Left lobe of liver (tissue), 2 donors: ENCODE data around the gene CDC6. TPM values are rescaled to one million over a fixed set of nuclear protein-coding genes. Genes with fewer than 3 reads are reported as not detected.

ENCODE experiments used
- ATAC-seq: fragments of 200-7000 bp; cut with Tn5 transposase; one replicate; pipeline ENCODE4 v1.9.1; 2020; ENCODE audit warnings: mild to moderate bottlenecking, moderate library complexity
- DNase-seq: peaks from one replicate; pipeline ENCODE4 v3.0.0-alpha.2; 2020; ENCODE audit warnings: low spot score
- total RNA-seq: library from RNA; stranded (reverse); gene quantifications from one replicate; pipeline ENCODE4 v1.2.1, GENCODE V29; 2021
- donor health status: DM: no; HTN: no; CAD: no; lungs with moderate emphysema.
- donor health status: DM: no; HTN: yes; CAD: no.

CDC6 gene
- total RNA-seq, 1 donor from 2014 or later: 1.5 TPM

DNA sequence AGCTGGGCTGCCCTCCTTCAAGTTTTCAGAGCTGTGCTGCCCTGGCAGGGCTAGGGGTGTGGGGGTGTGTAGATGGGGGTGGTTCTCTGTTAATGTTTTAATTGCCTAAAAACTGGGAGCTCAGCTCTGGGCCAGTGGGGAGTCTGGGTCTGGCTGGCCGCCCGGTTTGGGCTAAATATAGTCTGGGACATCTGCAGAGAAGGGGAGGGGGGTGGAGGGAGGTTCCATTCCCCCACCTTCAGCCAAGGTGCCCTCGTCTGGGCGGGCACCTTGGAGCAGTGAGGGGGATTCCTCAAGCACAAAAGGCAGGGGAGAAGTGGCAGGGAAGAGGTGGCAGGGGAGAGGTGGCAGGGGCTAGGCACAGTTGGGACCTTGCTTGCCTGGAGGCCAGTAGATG, 34.3 kb downstream of the CDC6 start:
- ATAC-seq: no peak
- DNase-seq: no peak

DNA sequence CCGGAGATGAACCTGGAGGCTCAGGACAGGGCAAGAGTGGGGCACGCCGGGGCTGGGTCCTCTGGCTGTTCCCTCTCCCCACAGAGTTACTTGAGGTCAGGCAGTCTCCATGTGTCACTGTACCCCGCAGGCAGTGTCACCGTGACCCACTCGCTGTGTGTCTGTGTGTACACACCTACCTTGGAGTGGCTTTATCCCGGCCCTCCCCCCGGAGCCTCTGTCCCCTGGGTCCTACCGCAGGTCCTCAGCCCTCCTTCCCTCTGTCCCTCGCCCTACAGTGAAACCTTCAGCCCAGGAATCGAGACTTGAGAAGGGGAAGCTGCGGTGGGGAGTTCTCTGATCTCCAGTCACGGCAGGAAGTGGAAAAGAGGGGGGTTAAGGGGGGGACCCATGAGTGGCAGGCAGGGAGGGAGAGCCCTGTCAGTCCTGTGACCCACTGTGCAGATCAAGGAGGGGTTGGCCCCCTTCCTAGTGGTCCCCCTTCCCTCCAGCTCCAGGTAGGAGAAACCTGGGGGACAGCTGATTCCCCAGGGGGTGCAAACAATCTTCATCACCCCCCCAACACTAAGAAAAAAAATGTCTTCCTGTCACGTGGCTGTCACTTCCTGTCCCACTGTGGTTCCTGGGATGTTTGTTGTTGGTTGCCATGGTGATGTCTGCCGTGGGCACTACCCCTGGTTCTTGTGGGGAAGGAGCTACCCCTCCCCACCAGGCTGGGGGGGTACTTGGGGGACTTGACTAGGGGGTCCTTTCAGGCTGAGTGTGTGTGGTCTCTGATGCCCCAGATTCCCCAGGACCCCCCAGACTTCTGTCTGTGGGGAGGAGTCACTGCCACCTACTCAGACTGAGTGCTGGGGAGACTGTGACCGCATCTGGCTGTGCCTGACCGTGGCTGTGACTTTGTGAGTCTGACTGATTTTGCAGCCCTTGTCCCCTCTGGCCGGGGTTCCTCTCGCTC, 35.0 kb downstream of the CDC6 start:
- ATAC-seq: no peak

DNA sequence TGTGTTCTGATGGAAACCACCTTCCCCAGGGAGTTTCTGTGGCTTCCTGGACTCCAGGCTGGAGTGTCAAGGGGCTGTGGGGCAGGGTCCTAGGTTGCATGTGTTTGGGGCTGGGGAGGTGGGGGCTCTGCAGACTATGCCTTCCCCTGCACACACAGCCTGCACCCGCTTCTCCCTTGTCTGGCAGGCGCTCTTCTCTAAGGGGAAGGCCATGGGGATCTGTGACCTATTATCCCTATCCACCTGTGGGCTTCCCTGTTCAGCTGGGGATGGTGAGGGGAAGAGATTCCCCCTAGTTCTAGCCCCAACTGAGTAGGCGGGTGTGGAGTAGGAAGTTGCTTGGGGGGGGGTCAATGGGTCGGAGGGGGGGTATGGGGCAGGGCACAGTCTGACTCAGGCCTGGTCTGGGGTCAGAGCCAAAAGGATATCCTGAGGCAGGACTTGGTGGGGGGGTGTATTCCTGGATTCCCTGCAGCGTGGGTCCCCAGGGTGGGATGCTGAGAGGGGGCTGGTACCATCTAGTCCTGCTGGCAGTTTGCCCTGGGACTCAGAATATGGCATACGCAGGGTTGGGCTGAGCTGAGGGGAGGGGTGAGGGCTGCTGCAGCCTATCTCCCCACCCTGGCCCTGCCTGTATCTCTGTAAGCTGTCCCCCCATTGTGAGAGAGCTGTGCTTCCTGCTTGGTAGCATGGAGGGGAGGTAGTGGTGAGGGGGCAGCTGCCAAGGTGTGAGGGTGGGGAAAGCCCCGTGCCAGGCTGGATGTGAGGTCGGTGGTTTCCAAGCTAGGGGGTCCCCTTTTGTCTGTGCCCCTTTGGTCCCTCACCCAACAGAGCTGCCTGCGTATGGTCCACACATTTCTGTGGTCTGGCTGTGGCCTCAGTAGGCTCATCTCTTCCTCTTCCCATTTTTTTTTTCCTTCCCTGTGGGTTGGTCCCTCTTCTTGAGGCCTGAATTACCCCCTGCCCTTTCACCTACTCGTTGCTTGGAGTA, 36.0 kb downstream of the CDC6 start:
- ATAC-seq: no peak
- no peak for DNase-seq

More for the DNA sequence above, 35.0 kb downstream of the CDC6 start:
- DNase-seq: peak; percentile 64

DNA sequence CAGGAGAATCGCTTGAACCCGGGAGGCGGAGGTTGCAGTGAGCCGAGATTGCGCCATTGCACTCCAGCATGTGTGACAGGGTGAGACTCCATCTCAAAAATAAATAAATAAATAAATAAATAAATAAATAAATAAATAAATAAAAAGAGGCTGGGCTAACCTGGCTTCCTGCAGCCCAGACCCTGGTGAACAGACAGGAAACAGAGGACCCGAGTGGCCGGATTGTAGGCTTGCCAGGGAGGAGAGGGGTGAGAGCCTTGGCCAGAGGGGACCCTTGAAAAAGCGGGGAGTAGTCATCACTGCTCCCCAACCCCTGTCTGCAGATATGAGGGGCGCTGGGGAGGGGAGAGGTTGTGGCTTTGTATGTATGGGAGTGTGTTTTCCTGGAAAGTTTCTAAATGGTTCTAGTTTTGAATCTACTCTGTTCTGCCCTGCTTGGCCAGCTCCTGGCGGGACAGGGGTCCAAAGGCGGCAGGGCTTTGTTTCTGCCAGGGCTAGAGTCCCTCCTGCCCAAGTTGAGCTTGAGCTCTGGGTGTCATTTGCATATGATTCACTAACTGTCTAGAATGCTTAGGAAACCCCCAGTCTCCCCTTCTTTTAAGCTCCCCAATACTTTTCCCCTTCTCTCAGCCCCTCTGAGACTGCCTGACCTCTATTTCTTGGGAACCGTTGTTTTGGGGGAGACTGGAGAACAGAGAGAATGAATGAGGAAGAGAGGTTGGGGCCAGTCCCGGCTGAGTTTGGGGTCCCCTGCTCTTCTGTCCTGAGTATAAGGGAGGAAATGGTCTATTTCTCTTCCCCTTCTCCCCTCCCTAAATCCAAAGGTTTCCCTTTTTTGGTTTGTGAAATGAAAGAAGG, 37.7 kb downstream of the CDC6 start:
- no peak for DNase-seq

DNA sequence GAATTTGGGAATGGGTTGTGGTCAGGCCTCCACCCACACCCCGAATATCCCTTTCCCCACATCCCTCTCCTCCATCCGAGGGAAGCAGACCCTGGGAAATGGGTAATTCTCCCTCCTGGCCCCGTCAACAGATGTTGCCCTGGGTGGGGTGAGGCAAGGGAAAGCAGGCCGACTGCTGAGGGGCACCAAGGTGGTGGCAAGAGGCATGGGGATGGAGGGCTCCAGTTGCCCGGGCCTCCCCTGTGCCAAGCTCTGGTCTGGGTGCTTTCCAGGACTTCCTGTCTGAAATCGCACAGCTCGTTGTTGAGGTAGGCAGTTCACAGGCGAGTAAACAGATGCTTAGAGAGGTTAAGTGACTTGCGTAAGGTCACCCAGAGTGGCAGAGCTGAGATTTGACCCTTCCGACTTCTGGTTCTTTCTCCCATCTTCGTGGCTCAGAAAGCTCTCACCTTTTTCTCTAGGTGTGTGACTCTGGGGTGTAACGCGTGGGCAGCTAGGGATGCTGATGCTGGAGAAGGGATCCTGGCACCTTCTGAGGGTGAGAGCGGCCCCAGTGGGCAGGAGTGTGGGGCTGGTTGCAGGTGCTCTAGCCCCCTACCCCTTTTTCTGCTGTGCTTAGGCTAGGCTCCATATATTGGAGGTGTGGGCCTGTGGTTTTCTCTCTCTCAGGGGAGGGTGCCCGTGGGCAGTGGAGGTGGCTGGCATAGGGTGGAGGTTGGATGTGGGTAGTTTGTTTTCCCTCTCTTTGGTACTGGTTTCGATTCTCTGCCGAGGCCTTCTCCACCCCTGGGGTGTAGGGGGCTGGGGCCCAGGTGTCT, 38.5 kb downstream of the CDC6 start:
- peak; percentile 59 for ATAC-seq
- DNase-seq: peak; percentile 84

More for the DNA sequence above, 37.7 kb downstream of the CDC6 start:
- no peak for ATAC-seq

DNA sequence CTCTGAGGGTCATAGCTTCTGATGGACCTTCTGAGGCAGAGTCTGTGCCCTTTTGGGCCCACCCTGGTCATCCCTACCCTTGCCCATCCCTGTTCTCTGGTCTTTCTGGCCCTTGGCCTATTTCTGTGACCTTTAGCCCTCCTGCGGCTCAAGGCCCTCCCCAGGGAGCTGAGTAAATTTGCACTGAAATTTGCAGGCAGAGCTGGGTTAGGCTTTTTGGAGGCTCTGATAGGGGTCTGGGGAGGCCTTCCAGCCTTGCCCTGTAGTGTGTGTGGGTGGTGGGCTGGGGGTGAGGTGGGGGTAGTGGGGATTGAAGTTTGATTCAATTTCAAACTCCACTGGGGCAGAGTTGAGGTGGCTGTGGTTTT, 39.1 kb downstream of the CDC6 start:
- DNase-seq: peak; percentile 75
- ATAC-seq: peak; percentile 52

DNA sequence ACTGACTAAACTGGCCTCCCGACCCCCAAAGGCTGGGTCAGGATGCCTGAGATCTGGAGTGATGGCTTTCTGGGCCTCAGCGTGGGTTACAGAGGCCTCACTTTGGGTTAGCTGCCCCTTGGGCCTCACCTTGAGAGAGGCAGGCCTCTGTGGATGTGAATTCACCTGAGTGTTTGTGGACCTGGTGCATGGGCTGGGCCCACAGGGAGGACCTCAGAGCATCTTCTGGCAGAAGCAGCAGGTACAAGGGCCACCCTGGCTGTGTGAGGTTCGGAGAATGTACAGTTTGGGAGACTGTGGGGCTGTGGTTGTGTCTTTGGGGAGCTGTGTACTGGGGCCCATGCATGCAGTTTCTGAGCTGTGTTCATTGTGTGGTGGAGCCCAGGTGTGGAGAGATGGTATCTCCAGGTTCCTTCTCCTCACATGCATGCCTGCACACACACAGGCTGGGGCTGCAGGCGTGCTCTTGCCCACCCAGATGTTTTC, 39.6 kb downstream of the CDC6 start:
- no peak for DNase-seq
- no peak for ATAC-seq

DNA sequence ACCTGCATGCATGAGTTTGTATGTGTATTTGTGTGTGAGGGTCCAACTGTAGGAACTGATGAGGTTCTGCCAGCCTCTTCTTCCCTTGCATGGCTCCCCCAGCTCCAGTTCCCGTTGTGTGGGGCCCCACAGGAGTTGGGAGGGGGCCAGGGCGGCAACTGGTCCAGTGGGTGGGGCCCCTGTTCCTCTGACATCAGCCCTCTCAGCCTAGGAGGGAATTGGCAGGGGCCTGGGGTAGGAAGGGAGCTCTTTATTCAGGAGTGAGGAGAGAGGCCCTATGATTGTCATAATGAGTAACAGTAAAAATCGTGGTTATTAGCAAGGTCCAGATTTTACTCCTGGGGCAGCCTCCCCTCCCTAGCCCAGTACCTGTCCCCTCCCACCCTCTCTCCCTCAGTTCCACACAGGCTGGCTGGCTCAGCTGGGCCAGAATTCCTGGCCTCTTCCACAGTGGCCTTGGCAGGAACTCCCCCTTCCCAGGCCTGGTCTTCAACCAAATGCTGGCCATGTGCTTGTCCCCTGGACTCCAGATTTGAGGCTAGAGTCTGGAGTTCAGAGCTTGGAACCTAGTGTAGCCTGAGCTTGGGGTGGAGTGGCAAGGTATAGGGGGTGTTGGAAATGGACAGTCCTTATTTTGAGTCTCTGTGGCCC, 40.2 kb downstream of the CDC6 start:
- ATAC-seq (no peak), DNase-seq (peak; percentile 63)

DNA sequence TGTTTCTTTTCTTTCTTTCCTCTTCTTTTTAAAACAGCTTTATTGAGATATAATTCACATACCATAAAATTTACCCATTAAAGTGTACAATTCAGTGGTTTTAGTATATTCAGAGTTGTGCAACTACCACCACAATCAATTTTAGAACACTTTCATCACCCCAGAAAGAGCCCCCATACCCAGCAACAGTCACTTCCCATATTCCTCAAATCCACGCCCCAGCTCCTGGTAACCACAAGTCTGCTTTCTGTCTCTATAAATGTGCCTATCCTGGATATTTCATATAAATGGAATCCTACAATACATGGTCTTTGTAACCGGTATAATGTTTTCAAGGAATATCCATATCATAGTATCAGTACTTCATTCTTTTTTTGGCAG, 40.7 kb downstream of the CDC6 start:
- DNase-seq (no peak), ATAC-seq (no peak)

DNA sequence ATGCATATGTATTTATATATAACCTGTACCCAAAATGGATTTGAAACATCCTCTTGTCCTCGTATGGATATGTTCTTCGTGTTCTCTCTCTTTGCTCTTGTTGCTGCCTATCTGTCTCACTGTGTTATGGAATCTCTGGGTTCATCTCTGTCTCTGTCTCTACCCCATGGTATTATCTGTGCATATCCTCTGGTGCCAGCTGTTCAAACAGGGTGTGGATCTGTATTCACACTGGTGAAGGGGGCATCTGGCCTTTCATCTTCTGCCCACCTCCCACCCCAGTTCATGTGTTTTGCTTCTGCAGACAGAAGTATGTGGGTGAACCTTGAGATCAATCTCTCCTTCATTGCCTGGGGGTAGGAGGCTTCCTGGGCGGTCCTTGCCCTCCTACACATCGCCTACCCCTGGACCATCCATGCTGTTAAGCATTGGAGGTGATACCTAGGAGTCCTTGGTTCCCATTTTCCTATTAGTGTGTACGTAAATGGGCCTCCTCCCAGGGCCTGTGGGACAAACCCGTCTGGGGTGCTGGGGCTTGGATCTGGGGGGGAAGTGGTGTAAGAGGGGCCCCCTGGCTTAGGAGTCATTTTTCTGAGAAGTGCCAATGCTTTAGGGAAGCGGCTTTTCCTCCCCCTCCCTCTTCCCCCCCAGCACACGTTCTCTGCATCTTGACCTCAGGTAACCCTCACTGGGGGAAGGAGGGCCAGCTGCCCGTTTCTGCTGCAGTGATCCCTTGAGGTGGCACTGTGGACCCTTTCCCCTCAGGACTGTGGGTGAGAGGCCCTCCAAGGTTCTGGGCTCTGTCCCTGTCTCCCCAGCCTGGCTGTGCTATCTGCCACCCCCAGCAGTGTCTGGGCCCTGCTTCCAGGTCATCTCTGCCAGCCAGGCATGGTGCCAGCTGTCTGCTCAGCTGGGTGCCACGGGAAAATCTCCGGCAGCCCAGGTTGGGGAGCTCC, 42.4 kb downstream of the CDC6 start:
- peak; percentile 93 for DNase-seq
- ATAC-seq: peak; percentile 28

DNA sequence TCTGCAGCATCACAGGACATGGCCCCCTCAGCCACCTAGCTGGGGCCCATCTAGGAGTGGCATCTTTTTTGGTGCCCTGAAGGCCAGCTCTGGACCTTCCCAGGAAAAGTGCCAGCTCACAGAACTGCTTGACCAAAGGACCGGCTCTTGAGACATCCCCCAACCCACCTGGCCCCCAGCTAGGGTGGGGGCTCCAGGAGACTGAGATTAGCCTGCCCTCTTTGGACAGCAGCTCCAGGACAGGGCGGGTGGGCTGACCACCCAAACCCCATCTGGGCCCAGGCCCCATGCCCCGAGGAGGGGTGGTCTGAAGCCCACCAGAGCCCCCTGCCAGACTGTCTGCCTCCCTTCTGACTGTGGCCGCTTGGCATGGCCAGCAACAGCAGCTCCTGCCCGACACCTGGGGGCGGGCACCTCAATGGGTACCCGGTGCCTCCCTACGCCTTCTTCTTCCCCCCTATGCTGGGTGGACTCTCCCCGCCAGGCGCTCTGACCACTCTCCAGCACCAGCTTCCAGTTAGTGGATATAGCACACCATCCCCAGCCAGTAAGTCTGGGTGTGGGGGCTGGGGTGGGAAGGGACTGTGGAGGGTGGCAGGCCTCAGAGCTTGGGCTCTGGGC, 43.3 kb downstream of the CDC6 start:
- DNase-seq (no peak), ATAC-seq (no peak)

DNA sequence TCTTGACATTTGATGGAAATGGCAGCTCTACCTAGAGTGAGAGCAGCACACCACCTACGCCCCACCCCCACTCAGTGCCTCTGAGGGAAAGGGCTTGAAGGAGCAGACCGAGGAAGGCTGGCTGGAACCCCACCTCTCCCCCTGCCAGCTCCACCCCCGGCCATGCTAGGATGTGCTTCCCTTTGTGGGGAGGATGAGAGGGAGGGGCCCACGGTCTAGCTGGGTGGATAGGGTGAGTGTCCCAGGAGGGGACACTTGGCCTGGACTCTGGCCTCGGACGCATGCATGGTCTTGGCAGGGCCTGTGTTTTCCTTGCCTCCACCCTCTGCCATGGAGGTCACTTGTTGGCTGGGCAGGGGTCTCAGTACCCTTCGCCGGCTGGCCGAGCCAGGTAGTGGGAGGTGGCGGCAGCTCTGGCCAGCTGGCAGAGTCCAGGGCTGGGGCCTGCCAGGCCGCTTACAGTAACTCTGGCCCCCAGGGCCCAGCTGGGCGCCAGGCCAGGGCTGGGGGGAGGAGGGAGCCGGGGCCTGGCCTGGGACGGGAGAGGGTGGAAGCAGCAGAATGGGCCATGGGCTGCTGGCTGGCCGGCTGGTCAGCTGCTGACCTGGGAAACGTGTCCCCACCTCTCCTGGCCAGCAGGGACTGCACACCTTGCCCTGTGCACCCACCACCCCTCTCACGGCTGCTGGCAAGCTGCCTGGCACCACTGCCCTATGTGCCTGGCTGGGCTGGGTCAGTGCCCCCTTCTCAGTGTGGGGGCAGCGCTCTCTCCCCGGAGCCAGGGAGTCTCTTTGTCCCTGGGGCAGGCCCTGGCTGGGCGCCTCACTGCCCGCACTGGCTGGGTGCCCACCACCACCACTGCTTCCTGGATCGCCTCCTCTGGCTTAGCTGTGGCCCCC, 44.3 kb downstream of the CDC6 start:
- ATAC-seq (peak; percentile 72), DNase-seq (peak; percentile 99)

DNA sequence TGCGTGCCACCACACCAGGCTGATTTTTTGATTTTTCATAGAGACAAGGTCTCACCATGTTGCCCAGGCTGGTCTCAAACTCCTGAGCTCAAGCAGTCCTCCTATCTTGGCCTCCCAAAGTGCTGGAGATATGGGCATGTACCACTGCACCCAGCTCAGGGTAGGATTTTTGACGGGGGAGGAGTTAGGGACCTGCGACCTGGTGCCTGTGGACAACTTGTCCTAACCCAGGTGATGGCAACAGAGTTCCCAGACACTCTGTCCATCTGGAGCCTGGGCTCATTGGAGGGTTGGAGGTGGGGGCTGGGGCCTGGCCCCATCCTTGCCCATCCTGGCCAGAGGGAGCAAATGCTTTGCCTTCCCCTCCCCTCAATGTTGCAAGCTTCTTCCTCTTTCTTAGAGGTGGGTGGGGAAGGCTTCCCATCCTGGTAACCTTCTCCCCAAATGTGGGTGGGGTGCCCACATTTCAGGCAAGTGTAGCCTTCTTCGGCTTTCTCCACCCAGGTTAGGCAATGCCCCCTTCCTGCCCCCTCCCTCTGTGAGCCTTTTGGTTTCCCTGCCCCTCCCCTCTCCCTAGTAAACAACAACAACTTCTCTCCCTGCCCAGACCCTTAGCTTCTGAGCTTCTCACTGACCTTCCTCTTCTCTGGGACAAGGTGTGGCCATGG, 46.2 kb downstream of the CDC6 start:
- ATAC-seq (no peak), DNase-seq (no peak)

DNA sequence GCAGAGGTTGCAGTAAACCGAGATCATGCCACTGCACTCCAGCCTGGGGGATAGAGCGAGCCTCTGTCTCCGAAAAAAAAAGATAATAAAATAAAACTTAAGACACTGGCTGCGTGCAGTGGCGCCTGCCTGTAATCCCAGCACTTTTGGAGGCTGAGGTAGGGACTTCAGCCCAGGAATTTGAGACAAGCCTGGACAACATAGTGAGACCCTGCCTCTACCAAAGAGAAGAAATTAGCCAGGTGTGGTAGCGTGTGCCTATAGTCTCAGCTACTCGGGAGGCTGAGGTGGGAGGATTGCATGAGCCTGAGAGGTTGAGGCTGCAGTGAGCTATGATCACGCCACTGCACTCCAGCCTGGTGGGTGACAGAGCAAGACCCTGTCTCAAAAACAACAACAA, 47.9 kb downstream of the CDC6 start:
- DNase-seq (no peak), ATAC-seq (no peak)

DNA sequence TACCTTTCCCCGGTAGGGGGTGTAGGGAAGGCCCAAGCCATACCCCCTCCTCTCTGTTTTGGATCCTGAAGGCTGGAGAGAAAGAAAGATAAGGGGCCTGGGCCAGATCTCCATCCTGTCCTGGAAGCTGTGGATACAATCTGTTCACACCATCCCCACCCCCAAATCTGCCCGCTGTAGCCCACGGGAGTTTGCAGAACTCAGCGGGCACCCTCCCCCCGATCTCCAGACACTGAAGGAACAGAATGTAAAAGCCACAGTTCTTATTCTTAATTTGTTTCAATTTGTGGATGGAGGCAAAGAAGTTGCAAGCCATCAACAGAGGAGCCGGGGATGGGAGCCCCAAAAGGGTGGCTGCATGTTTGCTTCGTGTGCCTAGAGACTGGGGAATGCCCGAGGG, 49.7 kb downstream of the CDC6 start:
- DNase-seq (no peak), ATAC-seq (no peak)

DNA sequence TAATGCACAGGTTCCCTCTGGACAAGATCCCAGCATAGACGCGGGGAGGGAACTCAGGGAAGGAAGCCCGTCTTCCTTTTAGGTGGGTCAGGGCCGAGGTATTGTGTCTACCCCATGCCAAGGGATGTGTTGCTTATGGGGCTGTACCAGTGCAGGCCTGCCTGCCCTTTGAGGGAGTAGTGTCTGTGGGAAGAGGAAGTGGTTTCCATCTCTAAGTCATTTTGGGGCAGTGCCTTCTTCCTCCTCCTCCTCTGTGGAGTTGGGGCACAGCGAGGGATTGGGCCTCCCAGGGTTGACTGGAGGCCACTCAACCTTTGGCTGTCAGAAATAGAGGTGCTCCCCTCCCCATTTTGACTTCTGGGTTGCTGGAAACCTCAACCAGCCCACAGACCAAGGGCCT, 50.4 kb downstream of the CDC6 start:
- ATAC-seq (no peak), DNase-seq (no peak)
